IMR-90 (cell line): ENCODE measurements around the gene LDLRAD1.
"Not testable (repeated sequence)": the region's sequence is repeated elsewhere in the genome, so short reads cannot be mapped to it uniquely, and the experiment has no call there.

ENCODE experiments used
- MAFK ChIP-seq: IDR thresholded peaks from 2 replicates; pipeline ENCODE4 v1.6.1; 2012; ENCODE audit warnings: low read depth, low read length, improper control_type of control experiment
- NFE2L2 ChIP-seq: fragments of 150-350 bp; IDR thresholded peaks from 2 replicates; pipeline ENCODE4 v1.6.1; 2016; ENCODE audit warnings: low read depth, mild to moderate bottlenecking, low read length
- SMC3 ChIP-seq: fragments of 150-350 bp; IDR thresholded peaks from 2 replicates; pipeline ENCODE4 v1.6.1; 2016; ENCODE audit warnings: low read depth, mild to moderate bottlenecking, antibody characterized with exemption, low read length, moderate library complexity
- TF ChIP-seq, protein P1 (sequence below): conservative IDR thresholded peaks from 2 replicates; pipeline ENCODE4 v1.5.1; 2012; ENCODE audit warnings: mild to moderate bottlenecking, low read depth, low read length, improper control_type of control experiment

DNA sequence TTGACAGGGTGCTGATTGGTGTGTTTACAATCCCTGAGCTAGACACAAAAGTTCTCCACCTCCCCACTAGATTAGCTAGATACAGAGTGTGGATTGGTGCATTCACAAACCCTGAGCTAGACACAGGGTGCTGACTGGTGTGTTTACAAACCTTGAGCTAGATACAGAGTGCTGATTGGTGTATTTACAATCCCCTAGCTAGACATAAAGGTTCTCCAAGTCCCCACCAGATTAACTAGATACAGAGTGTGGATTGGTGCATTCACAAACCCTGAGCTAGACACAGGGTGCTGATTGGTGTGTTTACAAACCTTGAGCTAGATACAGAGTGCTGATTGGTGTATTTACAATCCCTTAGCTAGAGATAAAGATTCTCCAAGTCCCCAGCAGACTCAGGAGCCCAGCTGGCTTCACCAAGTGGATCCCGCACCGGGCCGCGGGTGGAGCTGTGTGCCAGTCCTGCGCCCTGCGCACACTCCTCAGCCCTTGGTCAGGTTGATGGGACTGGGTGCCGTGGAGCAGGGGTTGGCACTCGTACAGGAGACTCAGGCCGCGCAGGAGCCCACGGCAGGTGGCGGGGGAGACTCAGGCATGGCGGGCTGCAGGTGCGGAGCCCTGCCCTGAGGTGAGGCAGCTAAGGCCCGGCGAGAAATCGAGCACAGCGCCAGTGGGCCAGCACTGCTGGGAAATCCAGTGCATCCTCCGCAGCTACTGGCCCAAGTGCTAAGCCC is 14.1 kb downstream of the LDLRAD1 start:
- TF ChIP-seq, protein P1, sequence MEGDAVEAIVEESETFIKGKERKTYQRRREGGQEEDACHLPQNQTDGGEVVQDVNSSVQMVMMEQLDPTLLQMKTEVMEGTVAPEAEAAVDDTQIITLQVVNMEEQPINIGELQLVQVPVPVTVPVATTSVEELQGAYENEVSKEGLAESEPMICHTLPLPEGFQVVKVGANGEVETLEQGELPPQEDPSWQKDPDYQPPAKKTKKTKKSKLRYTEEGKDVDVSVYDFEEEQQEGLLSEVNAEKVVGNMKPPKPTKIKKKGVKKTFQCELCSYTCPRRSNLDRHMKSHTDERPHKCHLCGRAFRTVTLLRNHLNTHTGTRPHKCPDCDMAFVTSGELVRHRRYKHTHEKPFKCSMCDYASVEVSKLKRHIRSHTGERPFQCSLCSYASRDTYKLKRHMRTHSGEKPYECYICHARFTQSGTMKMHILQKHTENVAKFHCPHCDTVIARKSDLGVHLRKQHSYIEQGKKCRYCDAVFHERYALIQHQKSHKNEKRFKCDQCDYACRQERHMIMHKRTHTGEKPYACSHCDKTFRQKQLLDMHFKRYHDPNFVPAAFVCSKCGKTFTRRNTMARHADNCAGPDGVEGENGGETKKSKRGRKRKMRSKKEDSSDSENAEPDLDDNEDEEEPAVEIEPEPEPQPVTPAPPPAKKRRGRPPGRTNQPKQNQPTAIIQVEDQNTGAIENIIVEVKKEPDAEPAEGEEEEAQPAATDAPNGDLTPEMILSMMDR, result not testable (repeated sequence)
- not testable (repeated sequence) for TF ChIP-seq SMC3, MAFK, NFE2L2
